Activated naive CD4-positive, alpha-beta T cell treated with anti-CD3 and anti-CD28 coated beads, Interleukin-2, amount 50 U/mL, for 16 hours (primary cell): ENCODE data around the gene LIPK.
"Not testable (repeated sequence)": the region's sequence is repeated elsewhere in the genome, so short reads cannot be mapped to it uniquely, and the experiment has no call there.

Source experiments
- DNase-seq: peaks from one replicate; pipeline ENCODE4 v3.0.0-alpha.2; 2020

Gene LIPK

GRCh38 chr10:88705958-88706357, at the start of gene LIPK:
Gene LIPK, plus strand, starts transcription at chr10:88706249. Its CDS starts 18,295 bp downstream, at chr10:88724544.
- DNase-seq, result no peak

- DNase-seq, result no peak
Measured at GRCh38 chr10:88657901-88658300, 48.1 kb upstream of the LIPK start.

GRCh38 chr10:88659725-88660597, 46.1 kb upstream of the LIPK start:
- DNase-seq, result no peak

GRCh38 chr10:88660598-88660884, 45.5 kb upstream of the LIPK start:
- no peak for DNase-seq

GRCh38 chr10:88661018-88661417, 45.0 kb upstream of the LIPK start:
- DNase-seq, result no peak

GRCh38 chr10:88661577-88661976, 44.5 kb upstream of the LIPK start:
- no peak for DNase-seq

- not testable (repeated sequence) for DNase-seq
Measured at GRCh38 chr10:88663153-88663552, 42.9 kb upstream of the LIPK start.

- no peak for DNase-seq
Measured at GRCh38 chr10:88664142-88664541, 41.9 kb upstream of the LIPK start, which contains the start of gene LIPF. Gene LIPF, plus strand, starts transcription at chr10:88664442. Its CDS starts 2,856 bp downstream, at chr10:88667298.

- no peak for DNase-seq
Measured at GRCh38 chr10:88668465-88668864, 37.6 kb upstream of the LIPK start.

GRCh38 chr10:88670497-88670896, 35.6 kb upstream of the LIPK start:
- no peak for DNase-seq

- DNase-seq, result no peak
Measured at GRCh38 chr10:88672041-88672440, 34.0 kb upstream of the LIPK start.

- DNase-seq, result no peak
Measured at GRCh38 chr10:88676283-88677060, 29.6 kb upstream of the LIPK start.

- no peak for DNase-seq
Measured at GRCh38 chr10:88680958-88681357, 25.1 kb upstream of the LIPK start.

GRCh38 chr10:88682491-88682890, 23.6 kb upstream of the LIPK start:
- no peak for DNase-seq

- no peak for DNase-seq
Measured at GRCh38 chr10:88687853-88688467, 18.1 kb upstream of the LIPK start.

GRCh38 chr10:88689366-88689765, 16.7 kb upstream of the LIPK start:
- DNase-seq, result no peak

GRCh38 chr10:88693392-88694020, 12.5 kb upstream of the LIPK start:
- DNase-seq, result no peak

- DNase-seq, result no peak
Measured at GRCh38 chr10:88702848-88703597, 3.0 kb upstream of the LIPK start.

- DNase-seq, result no peak
Measured at GRCh38 chr10:88707429-88708155, 1.5 kb downstream of the LIPK start.

- not testable (repeated sequence) for DNase-seq
Measured at GRCh38 chr10:88709361-88709760, 3.3 kb downstream of the LIPK start.

GRCh38 chr10:88715517-88715916, 9.5 kb downstream of the LIPK start:
- no peak for DNase-seq

- DNase-seq, result no peak
Measured at GRCh38 chr10:88721392-88721791, 15.3 kb downstream of the LIPK start.
